Ascending aorta (tissue), 2 donors: ENCODE measurements around the gene WRNIP1. TPM values are rescaled to one million over a fixed set of nuclear protein-coding genes. Genes with fewer than 3 reads are reported as not detected.

Experiments
- DNase-seq, 2 donors: peaks; one replicate each; pipeline ENCODE4 v3.0.0-alpha.2; 2019; ENCODE audit warnings: low spot score in 2 of 2
- H3K27ac ChIP-seq, 2 donors: fragments of 200-600 bp; sonication (generic); one replicate each; pipeline ENCODE4 v1.5.1; 2016 to 2017; ENCODE audit warnings: mild to moderate bottlenecking in 1 of 2
- H3K27me3 ChIP-seq: fragments of 200-600 bp; sonication (generic); one replicate; pipeline ENCODE4 v1.5.1; 2017
- H3K36me3 ChIP-seq, 2 donors: fragments of 200-600 bp; sonication (generic); one replicate each; pipeline ENCODE4 v1.5.1; 2016
- H3K4me1 ChIP-seq, 2 donors: fragments of 200-600 bp; sonication (generic); one replicate each; pipeline ENCODE4 v1.5.1; 2016 to 2017; ENCODE audit warnings: mild to moderate bottlenecking in 1 of 2
- H3K4me3 ChIP-seq, 2 donors: fragments of 200-600 bp; sonication (generic); one replicate each; pipeline ENCODE4 v1.5.1; 2016 to 2017; ENCODE audit warnings: mild to moderate bottlenecking in 1 of 2
- H3K9me3 ChIP-seq, 2 donors: fragments of 200-600 bp; sonication (generic); one replicate each; pipeline ENCODE4 v1.5.1; 2016
- CTCF ChIP-seq, 3 experiments: fragments of 200-600 bp in 2 of 3; fragments of 450-650 bp in 1 of 3; sonication (generic) in 2 of 3; IDR thresholded peaks; one replicate each; pipeline ENCODE4 v1.5.1; 2016 to 2019; ENCODE audit warnings: antibody characterized with exemption in 3 of 3, mild to moderate bottlenecking in 1 of 3, moderate library complexity in 1 of 3
- intact Hi-C: fragments of 100-400 bp; cut with DNase I; formaldehyde crosslinking; loops from one replicate; pipeline ENCODE4 v1.15.1; 2023
- total RNA-seq: library from RNA; depleted of rRNA; stranded (reverse); fragments of >200 nt; gene quantifications from one replicate; pipeline ENCODE4 v1.1.0, GENCODE V29; 2016

WRNIP1 gene
- total RNA-seq, 1 donor from 2014 or later: 100 TPM

- DNase-seq: no peak
- no peak overlapping the region for H3K4me3 ChIP-seq
- H3K27me3 ChIP-seq: no peaks in the 10 kb centered on the region
- H3K9me3 ChIP-seq: no peaks in the 10 kb centered on the region
- intact Hi-C loops: no loop called here
- H3K27ac ChIP-seq: no peak overlapping the region
- H3K4me1 ChIP-seq: peaks cover 4 to 10% of the 10 kb centered on the region in 2 donors
- TF ChIP-seq CTCF (IDR thresholded peaks at IDR 0.05): no peak
- H3K36me3 ChIP-seq: no peaks in the 10 kb centered on the region
These were observed 38.7 kb downstream of the WRNIP1 start for GRCh38 chr6:2803731-2804429.

DNA sequence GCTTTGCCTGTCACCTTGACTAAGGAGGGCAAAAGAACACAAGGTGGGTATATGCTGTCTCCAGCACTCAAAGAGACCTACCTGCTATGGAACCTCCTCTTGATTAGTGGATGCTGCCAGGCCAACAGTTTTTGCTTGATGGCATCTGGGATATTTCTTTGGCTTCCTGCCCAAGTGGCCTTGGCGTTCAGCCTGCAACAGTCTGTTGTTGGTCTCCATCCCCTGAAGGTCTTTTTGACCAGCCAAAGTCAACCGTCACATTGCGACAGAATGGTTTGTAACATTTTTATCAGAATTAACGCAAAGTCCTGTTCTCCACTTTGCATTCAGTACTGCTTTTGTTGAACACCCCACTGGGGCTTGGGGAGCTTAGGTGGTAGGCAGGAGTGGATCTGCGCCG, 39.3 kb downstream of the WRNIP1 start:
- Histone ChIP-seq H3K4me3 (no peak overlapping the region), H3K27ac (peak overlapping the region in 1 of 2 donors; percentile 5), H3K4me1 (peaks cover 4 to 10% of the 10 kb centered on the region in 2 donors), H3K27me3 (no peaks in the 10 kb centered on the region), H3K9me3 (no peaks in the 10 kb centered on the region), H3K36me3 (no peaks in the 10 kb centered on the region)
- intact Hi-C loops: no loop called here
- DNase-seq: no peak
- no peak for TF ChIP-seq CTCF (IDR thresholded peaks at IDR 0.05)

DNA sequence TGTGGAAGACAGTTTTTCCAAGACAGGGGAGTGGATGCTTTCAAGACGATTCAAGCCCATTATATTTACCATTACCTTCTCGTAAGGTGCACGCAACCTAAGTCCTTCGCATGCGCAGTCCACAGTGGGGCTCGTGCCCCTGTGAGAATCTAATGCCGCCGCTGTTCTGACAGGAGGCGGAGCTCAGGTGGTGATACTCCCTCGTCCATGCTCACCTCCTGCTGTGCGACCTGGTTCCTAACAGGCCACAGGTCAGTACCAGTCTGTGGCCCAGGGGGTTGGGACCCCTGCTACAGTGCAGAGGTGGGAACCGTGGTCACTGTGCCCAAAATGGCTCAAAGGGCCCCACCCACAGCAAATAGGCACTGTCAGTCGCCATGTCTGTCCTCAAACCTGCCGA, 39.8 kb downstream of the WRNIP1 start:
- intact Hi-C loops: no loop called here

GRCh38 chr6:2806644-2807043, 41.5 kb downstream of the WRNIP1 start:
- Histone ChIP-seq H3K4me1 (peaks cover 4 to 10% of the 10 kb centered on the region in 2 donors), H3K9me3 (no peaks in the 10 kb centered on the region), H3K4me3 (no peak overlapping the region), H3K27me3 (no peaks in the 10 kb centered on the region), H3K27ac (no peak overlapping the region), H3K36me3 (no peaks in the 10 kb centered on the region)
- TF ChIP-seq CTCF (IDR thresholded peaks at IDR 0.05): no peak
- intact Hi-C loops: no loop called here
- DNase-seq: no peak

More for the DNA sequence above, 39.8 kb downstream of the WRNIP1 start:
- no peak overlapping the region for H3K27ac ChIP-seq
- H3K36me3 ChIP-seq: no peaks in the 10 kb centered on the region
- no peaks in the 10 kb centered on the region for H3K27me3 ChIP-seq
- no peak for TF ChIP-seq CTCF (IDR thresholded peaks at IDR 0.05)
- H3K9me3 ChIP-seq: no peaks in the 10 kb centered on the region
- no peak for DNase-seq
- H3K4me1 ChIP-seq: peaks cover 4 to 10% of the 10 kb centered on the region in 2 donors
- H3K4me3 ChIP-seq: no peak overlapping the region

DNA sequence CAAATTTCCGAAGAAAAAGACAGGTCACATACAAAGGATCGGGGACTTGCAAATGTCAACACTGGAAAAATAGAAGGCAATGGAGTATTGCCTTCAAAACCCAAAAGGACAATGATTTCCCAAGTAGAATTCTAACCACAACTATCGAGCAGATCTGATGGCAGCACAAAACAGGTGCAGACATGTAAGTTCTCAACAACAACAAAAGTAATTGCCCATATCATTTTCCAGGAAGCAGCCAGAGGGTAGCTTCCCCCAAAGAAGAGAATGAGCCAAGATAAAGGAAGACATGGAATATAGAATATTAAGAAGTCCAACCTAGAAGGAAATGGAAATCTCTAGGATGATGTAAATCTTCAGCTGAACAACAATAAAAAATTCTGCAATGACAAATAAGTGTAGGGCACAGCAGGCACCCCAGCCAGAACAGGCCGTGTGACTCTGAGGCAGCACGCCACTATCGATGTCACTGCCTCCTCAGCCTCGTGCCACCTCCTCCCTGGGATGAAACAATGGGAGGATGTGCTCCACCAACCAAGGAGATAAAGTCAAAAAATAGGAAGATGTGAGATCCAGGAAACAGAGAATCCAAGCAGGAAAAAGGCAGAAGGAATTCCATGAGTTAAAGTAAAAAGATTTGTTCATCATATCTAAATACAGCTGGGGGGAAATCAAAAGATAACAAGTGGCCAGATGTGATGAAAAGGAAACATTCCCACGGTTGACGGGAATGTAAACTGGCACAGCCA, 42.3 kb downstream of the WRNIP1 start:
- Histone ChIP-seq H3K36me3 (no peaks in the 10 kb centered on the region), H3K9me3 (no peaks in the 10 kb centered on the region), H3K27me3 (no peaks in the 10 kb centered on the region), H3K4me3 (peak overlapping the region in 1 of 2 donors; percentile 1), H3K27ac (peak overlapping the region in 1 of 2 donors; percentile 35), H3K4me1 (peaks cover 4 to 10% of the 10 kb centered on the region in 2 donors)
- no peak for DNase-seq
- intact Hi-C loops: no loop called here
- no peak for TF ChIP-seq CTCF (IDR thresholded peaks at IDR 0.05)
